Keratinocyte (primary cell): ENCODE measurements around the gene RNF207.

Experiments used
- CTCF ChIP-seq, 3 experiments: IDR thresholded peaks in 1 of 3; conservative IDR thresholded peaks in 1 of 3; optimal IDR thresholded peaks in 1 of 3; 2 replicates in 2 of 3; 3 replicates in 1 of 3; pipeline versions ENCODE3 to v1.5.1; 2011; ENCODE audit warnings: low read length in 3 of 3, mild to moderate bottlenecking in 3 of 3, moderate library complexity in 2 of 3, control low read depth in 1 of 3, inconsistent platforms in 1 of 3; ENCODE audit not compliant: insufficient read depth in 2 of 3; ENCODE audit errors: extremely low read depth in 1 of 3
- EZH2 ChIP-seq: IDR thresholded peaks from one replicate; pipeline ENCODE4 v1.6.1; 2012; ENCODE audit warnings: inconsistent platforms, mild to moderate bottlenecking, low read length, moderate library complexity

DNA sequence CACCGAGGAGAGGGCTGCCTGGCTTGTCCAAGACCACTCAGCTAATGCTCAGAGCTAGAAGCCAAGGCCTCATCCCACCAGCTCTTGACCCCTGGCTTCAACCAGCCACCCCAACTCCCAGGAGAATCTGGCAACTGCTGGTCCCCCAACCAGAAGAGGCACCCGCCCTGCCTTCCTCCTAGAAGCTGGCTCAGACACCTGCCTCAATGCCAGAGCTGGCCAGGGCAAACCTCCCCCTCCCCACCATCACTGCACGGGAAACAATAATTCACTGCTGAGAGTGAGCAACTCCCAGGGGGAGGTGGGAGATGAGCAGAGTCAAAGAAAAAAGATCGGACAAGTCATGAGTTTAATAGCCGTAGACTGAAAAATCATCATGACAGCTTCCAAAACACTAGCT is 29.1 kb upstream of the RNF207 start:
- TF ChIP-seq CTCF (optimal IDR thresholded peaks at IDR 0.05 in 1 of 3, IDR thresholded peaks at IDR 0.05 in 1 of 3, conservative IDR thresholded peaks at IDR 0.05 in 1 of 3; ENCODE audit: extremely low read depth in 1 of 3, insufficient read depth in 2 of 3, low read length in 3 of 3) = no peak
- TF ChIP-seq EZH2 = no peak
